Subcutaneous adipose tissue (tissue), 4 donors: ENCODE results near the gene CDCA7. TPM values are rescaled to one million over a fixed set of nuclear protein-coding genes. Genes with fewer than 3 reads are reported as not detected.

Experiments used
- CTCF ChIP-seq: fragments of 450-650 bp; IDR thresholded peaks from one replicate; pipeline ENCODE4 v1.5.1; 2016; ENCODE audit warnings: low read depth, mild to moderate bottlenecking, control low read depth, antibody characterized with exemption, moderate library complexity
- total RNA-seq, 4 donors: library from RNA; depleted of rRNA; stranded (reverse); fragments of >200 nt; gene quantifications; one replicate each; pipeline ENCODE4 v1.1.0, GENCODE V29; 2016

Gene CDCA7
- total RNA-seq, 4 donors from 2014 or later, result 0.38 to 1.8 (median 0.85) TPM; not detected in 1

- TF ChIP-seq CTCF, result no peak
Observed at GRCh38 chr2:173353556-173353955, 1.1 kb upstream of the CDCA7 start.

GRCh38 chr2:173354073-173354581 lies 545 bp upstream of the CDCA7 start:
- TF ChIP-seq CTCF, result no peak

GRCh38 chr2:173355132-173355865 lies 627 bp downstream of the CDCA7 start:
- no peak for TF ChIP-seq CTCF

GRCh38 chr2:173355866-173356508 lies 1.3 kb downstream of the CDCA7 start:
- TF ChIP-seq CTCF, result no peak

GRCh38 chr2:173357346-173357745 lies 2.7 kb downstream of the CDCA7 start:
- TF ChIP-seq CTCF, result no peak

GRCh38 chr2:173358616-173359015 lies 3.9 kb downstream of the CDCA7 start:
- no peak for TF ChIP-seq CTCF

GRCh38 chr2:173359231-173359630 lies 4.6 kb downstream of the CDCA7 start:
- no peak for TF ChIP-seq CTCF
